Activated effector memory CD4-positive, alpha-beta T cell treated with anti-CD3 and anti-CD28 coated beads, Interleukin-2, amount 50 U/mL, for 16 hours (primary cell): ENCODE results near the gene CD34.

Source experiments
- DNase-seq: peaks from one replicate; pipeline ENCODE4 v3.0.0-alpha.2; 2020

The CD34 gene

GRCh38 chr1:207870306-207871031, 40.5 kb downstream of the CD34 start:
- DNase-seq, result no peak

GRCh38 chr1:207869859-207870258, 41.1 kb downstream of the CD34 start:
- no peak for DNase-seq

GRCh38 chr1:207868774-207869721, 41.9 kb downstream of the CD34 start:
- DNase-seq, result peak; percentile 89

GRCh38 chr1:207868251-207868773, 42.6 kb downstream of the CD34 start:
- peak; percentile 76 for DNase-seq

GRCh38 chr1:207867136-207868109, 43.5 kb downstream of the CD34 start:
- DNase-seq, result peak; percentile 73

- DNase-seq, result no peak
Observed at GRCh38 chr1:207866471-207867135, 44.3 kb downstream of the CD34 start.

- peak; percentile 71 for DNase-seq
Observed at GRCh38 chr1:207863893-207864535, 46.9 kb downstream of the CD34 start.

- DNase-seq, result no peak
Observed at GRCh38 chr1:207862241-207862787, 48.6 kb downstream of the CD34 start.

GRCh38 chr1:207861442-207862177, 49.3 kb downstream of the CD34 start:
- peak; percentile 73 for DNase-seq

- no peak for DNase-seq
Observed at GRCh38 chr1:207860531-207860930, 50.4 kb downstream of the CD34 start.

- no peak for DNase-seq
Observed at GRCh38 chr1:207858806-207859205, 52.1 kb downstream of the CD34 start.

- no peak for DNase-seq
Observed at GRCh38 chr1:207858281-207858680, 52.6 kb downstream of the CD34 start.

- no peak for DNase-seq
Observed at GRCh38 chr1:207857447-207857846, 53.5 kb downstream of the CD34 start.

- no peak for DNase-seq
Observed at GRCh38 chr1:207856276-207857023, 54.5 kb downstream of the CD34 start.

GRCh38 chr1:207854001-207854400, 56.9 kb downstream of the CD34 start:
- DNase-seq, result no peak

- DNase-seq, result no peak
Observed at GRCh38 chr1:207853372-207853757, 57.6 kb downstream of the CD34 start.

- DNase-seq, result no peak
Observed at GRCh38 chr1:207852576-207853371, 58.2 kb downstream of the CD34 start.

GRCh38 chr1:207851696-207852095, 59.2 kb downstream of the CD34 start:
- no peak for DNase-seq
